Upper lobe of left lung (tissue), 6 donors: ENCODE results near the gene EXOC2. TPM values are rescaled to one million over a fixed set of nuclear protein-coding genes. Genes with fewer than 3 reads are reported as not detected.

Experiments
- ATAC-seq, 2 donors: fragments of 200-7000 bp; cut with Tn5 transposase; one replicate each; pipeline ENCODE4 v1.9.1; 2022; ENCODE audit warnings: mild to moderate bottlenecking in 2 of 2, moderate library complexity in 2 of 2; ENCODE audit not compliant: low FRiP score in 2 of 2
- DNase-seq, 2 donors: peaks; one replicate each; pipeline ENCODE4 v3.0.0-alpha.2; 2019 to 2020
- H3K27ac ChIP-seq, 4 donors: fragments of 200-600 bp; sonication (generic); one replicate each; pipeline ENCODE4 v1.5.1; 2016 to 2019
- H3K27me3 ChIP-seq, 4 donors: fragments of 200-600 bp; sonication (generic); one replicate each; pipeline ENCODE4 v1.5.1; 2017 to 2019
- H3K36me3 ChIP-seq, 4 donors: fragments of 200-600 bp; sonication (generic); one replicate each; pipeline ENCODE4 v1.5.1; 2016 to 2019
- H3K4me1 ChIP-seq, 4 donors: fragments of 200-600 bp; sonication (generic); one replicate each; pipeline ENCODE4 v1.5.1; 2018 to 2019
- H3K4me3 ChIP-seq, 4 donors: fragments of 200-600 bp; sonication (generic); one replicate each; pipeline ENCODE4 v1.5.1; 2017 to 2019; ENCODE audit warnings: mild to moderate bottlenecking in 2 of 4, moderate library complexity in 1 of 4
- H3K9me3 ChIP-seq, 4 donors: fragments of 200-600 bp; sonication (generic); one replicate each; pipeline ENCODE4 v1.5.1; 2018 to 2019
- EP300 ChIP-seq, 4 donors: sonication (generic); formaldehyde crosslinking; IDR thresholded peaks; one replicate each; pipeline ENCODE4 v1.5.1; 2017; ENCODE audit warnings: antibody characterized with exemption in 4 of 4, control low read depth in 2 of 4
- POLR2A ChIP-seq, 4 donors: fragments of 450-650 bp; IDR thresholded peaks; one replicate each; pipeline ENCODE4 v1.5.1; 2016 to 2017; ENCODE audit warnings: antibody characterized with exemption in 4 of 4, mild to moderate bottlenecking in 2 of 4
- POLR2AphosphoS5 ChIP-seq, 2 donors: sonication (generic); formaldehyde crosslinking; IDR thresholded peaks; one replicate each; pipeline ENCODE4 v1.5.1; 2017; ENCODE audit warnings: antibody characterized with exemption in 2 of 2
- WGBS, 2 donors: methylation state at CpG; one replicate each; pipeline ENCODE4 v1.1.5; 2017 to 2018; 5-methylcytosine and 5-hydroxymethylcytosine counted together
- total RNA-seq, 6 donors: library from RNA; depleted of rRNA in 4 of 6; stranded (reverse); fragments of >200 nt in 4 of 6; gene quantifications; one replicate each; pipeline versions ENCODE4 v1.1.0 to v1.2.1, GENCODE V29; 2016 to 2021
- TF ChIP-seq, protein P1 (sequence below), 6 experiments: fragments of 450-650 bp in 4 of 6; fragments of 200-600 bp in 2 of 6; sonication (generic) in 2 of 6; IDR thresholded peaks; one replicate each; pipeline ENCODE4 v1.5.1; 2016 to 2019; ENCODE audit warnings: antibody characterized with exemption in 6 of 6
- donor health status: DM: no; HTN: no; CAD: no; lungs with moderate emphysema.
- donor health status: DM: no; HTN: yes; CAD: no; lungs with severe emphysema.

EXOC2 gene
- total RNA-seq, 6 donors from 2014 or later, result 16.5 to 31.4 (median 24.4) TPM

DNA sequence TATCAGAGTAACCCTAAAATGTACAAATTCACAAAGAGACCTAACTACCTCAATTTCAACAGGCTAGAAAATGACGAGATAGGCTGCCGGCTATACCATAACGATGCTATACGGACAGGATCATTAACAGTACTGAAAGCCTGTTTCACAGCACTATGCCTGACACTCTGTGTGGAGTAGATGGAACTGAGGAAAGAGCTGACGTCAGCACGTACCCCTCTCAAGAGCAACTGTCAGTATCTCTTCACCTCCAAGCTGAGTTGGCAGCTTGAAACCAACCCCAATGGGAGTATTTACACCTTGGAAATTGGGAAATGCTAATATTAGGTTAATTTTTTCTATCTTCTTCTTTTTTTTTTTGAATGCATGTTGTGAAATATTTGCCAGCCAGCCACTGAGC is 89.7 kb downstream of the EXOC2 start:
- DNase-seq, result no peak
- no peaks in the 10 kb centered on the region for H3K4me1 ChIP-seq
- H3K27me3 ChIP-seq, result no peaks in the 10 kb centered on the region
- TF ChIP-seq, protein P1, sequence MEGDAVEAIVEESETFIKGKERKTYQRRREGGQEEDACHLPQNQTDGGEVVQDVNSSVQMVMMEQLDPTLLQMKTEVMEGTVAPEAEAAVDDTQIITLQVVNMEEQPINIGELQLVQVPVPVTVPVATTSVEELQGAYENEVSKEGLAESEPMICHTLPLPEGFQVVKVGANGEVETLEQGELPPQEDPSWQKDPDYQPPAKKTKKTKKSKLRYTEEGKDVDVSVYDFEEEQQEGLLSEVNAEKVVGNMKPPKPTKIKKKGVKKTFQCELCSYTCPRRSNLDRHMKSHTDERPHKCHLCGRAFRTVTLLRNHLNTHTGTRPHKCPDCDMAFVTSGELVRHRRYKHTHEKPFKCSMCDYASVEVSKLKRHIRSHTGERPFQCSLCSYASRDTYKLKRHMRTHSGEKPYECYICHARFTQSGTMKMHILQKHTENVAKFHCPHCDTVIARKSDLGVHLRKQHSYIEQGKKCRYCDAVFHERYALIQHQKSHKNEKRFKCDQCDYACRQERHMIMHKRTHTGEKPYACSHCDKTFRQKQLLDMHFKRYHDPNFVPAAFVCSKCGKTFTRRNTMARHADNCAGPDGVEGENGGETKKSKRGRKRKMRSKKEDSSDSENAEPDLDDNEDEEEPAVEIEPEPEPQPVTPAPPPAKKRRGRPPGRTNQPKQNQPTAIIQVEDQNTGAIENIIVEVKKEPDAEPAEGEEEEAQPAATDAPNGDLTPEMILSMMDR (IDR thresholded peaks at IDR 0.05), result no peak
- TF ChIP-seq EP300 (IDR thresholded peaks at IDR 0.05), result no peak
- no peak for TF ChIP-seq POLR2A (IDR thresholded peaks at IDR 0.05)
- TF ChIP-seq POLR2AphosphoS5 (IDR thresholded peaks at IDR 0.05), result no peak
- H3K4me3 ChIP-seq, result no peak overlapping the region
- no peaks in the 10 kb centered on the region for H3K9me3 ChIP-seq
- no peak for ATAC-seq
- H3K27ac ChIP-seq, result no peak overlapping the region
- peaks cover 0 to 13% (median 3%) of the 10 kb centered on the region in 4 donors for H3K36me3 ChIP-seq
- WGBS, 2 donors, result 81 to 92% methylated on average over 6 of the region's 6 CpGs

GRCh38 chr6:599576-600448 is 93.1 kb downstream of the EXOC2 start:
- 92 to 97% methylated on average over 7 of the region's 7 CpGs for WGBS, 2 donors
- ATAC-seq (no peak), DNase-seq (no peak)
- no peak overlapping the region for H3K27ac ChIP-seq
- TF ChIP-seq EP300 (IDR thresholded peaks at IDR 0.05) (no peak), POLR2A (IDR thresholded peaks at IDR 0.05) (no peak)
- no peaks in the 10 kb centered on the region for H3K9me3 ChIP-seq
- H3K4me3 ChIP-seq, result no peak overlapping the region
- no peaks in the 10 kb centered on the region for H3K4me1 ChIP-seq
- H3K36me3 ChIP-seq, result peaks cover 0 to 34% (median 8%) of the 10 kb centered on the region in 4 donors
- no peaks in the 10 kb centered on the region for H3K27me3 ChIP-seq

GRCh38 chr6:593907-594212 is 99.1 kb downstream of the EXOC2 start:
- 83 to 89% methylated on average over 2 of the region's 2 CpGs for WGBS, 2 donors
- Histone ChIP-seq H3K27me3 (no peaks in the 10 kb centered on the region), H3K4me1 (no peaks in the 10 kb centered on the region), H3K27ac (no peak overlapping the region), H3K36me3 (peaks cover 3 to 56% (median 24%) of the 10 kb centered on the region in 4 donors), H3K4me3 (no peak overlapping the region), H3K9me3 (no peaks in the 10 kb centered on the region)
- ATAC-seq (no peak), DNase-seq (no peak)
- TF ChIP-seq POLR2A (IDR thresholded peaks at IDR 0.05) (no peak), EP300 (IDR thresholded peaks at IDR 0.05) (no peak), POLR2AphosphoS5 (IDR thresholded peaks at IDR 0.05) (no peak)
- TF ChIP-seq, protein P1 (IDR thresholded peaks at IDR 0.05), result no peak

DNA sequence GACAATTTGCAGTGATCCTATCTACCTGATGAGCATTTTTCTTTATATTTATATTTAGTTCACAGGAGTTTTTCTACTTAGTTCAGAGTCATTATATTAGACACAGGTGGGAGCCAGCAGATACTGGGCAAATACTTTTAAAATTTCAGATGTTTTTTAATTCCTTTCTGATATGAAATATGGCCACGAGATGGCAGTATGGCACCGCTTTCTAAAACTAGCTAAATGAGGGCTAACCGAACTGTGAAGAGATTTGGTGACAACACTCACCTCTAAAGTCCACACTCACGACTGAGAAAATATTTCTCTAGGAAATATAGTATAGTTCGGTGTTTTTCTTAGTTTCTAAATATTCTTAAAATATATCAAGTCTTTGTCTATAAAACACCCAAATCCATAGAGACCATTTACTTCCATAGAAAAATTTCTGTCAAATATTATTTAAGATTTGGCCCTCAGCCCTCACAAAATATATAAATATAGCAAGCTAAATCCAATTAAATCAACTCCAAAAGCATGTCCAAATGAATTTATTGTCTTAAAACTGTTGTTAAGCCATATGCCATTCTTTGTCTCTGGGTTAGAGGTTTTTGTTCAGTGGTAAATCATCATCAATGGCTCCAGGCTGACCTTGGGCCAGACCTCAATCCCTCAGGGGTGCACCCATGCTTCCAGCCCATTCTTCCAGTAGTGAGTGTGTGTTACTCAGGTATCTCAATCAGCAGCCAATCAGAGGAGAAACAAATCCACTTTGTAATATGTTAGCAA is 99.6 kb downstream of the EXOC2 start:
- ATAC-seq, result peak in 1 of 2 donors; percentile 77
- H3K4me1 ChIP-seq, result no peaks in the 10 kb centered on the region
- H3K27me3 ChIP-seq, result no peaks in the 10 kb centered on the region
- H3K36me3 ChIP-seq, result peaks cover 3 to 57% (median 25%) of the 10 kb centered on the region in 4 donors
- TF ChIP-seq, protein P1 (IDR thresholded peaks at IDR 0.05), result peak; percentile 39 to 69 (median 58)
- no peak for TF ChIP-seq POLR2A (IDR thresholded peaks at IDR 0.05)
- H3K9me3 ChIP-seq, result no peaks in the 10 kb centered on the region
- peak in 1 of 2 donors; percentile 35 for DNase-seq
- 3 to 6% methylated on average over 5 of the region's 5 CpGs for WGBS, 2 donors
- no peak overlapping the region for H3K27ac ChIP-seq
- no peak overlapping the region for H3K4me3 ChIP-seq

GRCh38 chr6:589090-589489 is 103.8 kb downstream of the EXOC2 start:
- H3K27ac ChIP-seq, result no peak overlapping the region

More at GRCh38 chr6:589090-589489, 103.8 kb downstream of the EXOC2 start:
- 92 to 97% methylated on average over 22 of the region's 22 CpGs for WGBS, 2 donors
- no peaks in the 10 kb centered on the region for H3K4me1 ChIP-seq
- TF ChIP-seq POLR2AphosphoS5 (IDR thresholded peaks at IDR 0.05), result no peak
- TF ChIP-seq, protein P1 (IDR thresholded peaks at IDR 0.05), result no peak
- no peak for TF ChIP-seq POLR2A (IDR thresholded peaks at IDR 0.05)
- TF ChIP-seq EP300 (IDR thresholded peaks at IDR 0.05), result no peak
- peaks cover 3 to 33% (median 17%) of the 10 kb centered on the region in 4 donors for H3K36me3 ChIP-seq
- DNase-seq (no peak), ATAC-seq (no peak)
- no peaks in the 10 kb centered on the region for H3K27me3 ChIP-seq
- no peaks in the 10 kb centered on the region for H3K9me3 ChIP-seq
- H3K4me3 ChIP-seq, result no peak overlapping the region
